MCF 10A (cell line): ENCODE measurements around the gene MMD. TPM values are rescaled to one million over a fixed set of nuclear protein-coding genes. Genes with fewer than 3 reads are reported as not detected.
"Not testable (repeated sequence)": the region's sequence is repeated elsewhere in the genome, so short reads cannot be mapped to it uniquely, and the experiment has no call there.

ENCODE experiments used
- BruUV-seq: library from RNA; stranded (reverse); fragments of 400-500 nt; replicated peaks from 2 replicates; lab custom pipeline; 2021; lab: Mats Ljungman, UMichigan
- CTCF ChIA-PET: fragments of 300-600 bp; sonication (Branson Sonifier 250); formaldehyde crosslinking; extraction: SDS; loops from one replicate; lab custom pipeline; 2021; ENCODE audit warnings: antibody characterized with exemption, inconsistent platforms; lab: Yijun Ruan, JAX
- POLR2A ChIA-PET: fragments of 300-600, 350-650 bp; sonication (Branson Sonifier 250); formaldehyde crosslinking; extraction: SDS; loops from one replicate; lab custom pipeline; 2020; ENCODE audit warnings: antibody characterized with exemption, inconsistent platforms; lab: Yijun Ruan, JAX
- DNase-seq: peaks from one replicate; pipeline ENCODE4 v3.0.0-alpha.2; 2018; ENCODE audit not compliant: unreplicated experiment
- H3K27ac Mint-ChIP-seq: one replicate; pipeline ENCODE4 v1.8.0; 2022; ENCODE audit warnings: mild to moderate bottlenecking, low read depth, mixed read lengths; ENCODE audit not compliant: unreplicated experiment
- H3K27me3 Mint-ChIP-seq: one replicate; pipeline ENCODE4 v1.8.0; 2022; ENCODE audit warnings: mixed read lengths; ENCODE audit not compliant: insufficient read depth, unreplicated experiment
- H3K36me3 Mint-ChIP-seq: one replicate; pipeline ENCODE4 v1.8.0; 2022; ENCODE audit warnings: mild to moderate bottlenecking, moderate library complexity, mixed read lengths; ENCODE audit not compliant: insufficient read depth, unreplicated experiment
- H3K4me1 Mint-ChIP-seq: one replicate; pipeline ENCODE4 v1.8.0; 2022; ENCODE audit warnings: mixed read lengths; ENCODE audit not compliant: insufficient read depth, unreplicated experiment
- H3K4me3 Mint-ChIP-seq: one replicate; pipeline ENCODE4 v1.8.0; 2022; ENCODE audit warnings: mild to moderate bottlenecking, moderate library complexity, mixed read lengths; ENCODE audit not compliant: unreplicated experiment
- H3K9me3 Mint-ChIP-seq: one replicate; pipeline ENCODE4 v1.8.0; 2022; ENCODE audit warnings: mixed read lengths; ENCODE audit not compliant: unreplicated experiment
- intact Hi-C: fragments of 100-400 bp; cut with micrococcal nuclease; formaldehyde crosslinking; loops from 2 replicates; pipeline ENCODE4 v1.14.1; 2022
- total RNA-seq: library from RNA; stranded (reverse); gene quantifications from 2 replicates; pipeline ENCODE4 v1.2.3, GENCODE V29; 2022
- TF ChIP-seq, protein P1 (sequence below): fragments of 200-600 bp; IDR thresholded peaks from one replicate; pipeline ENCODE4 v1.8.0; 2022; ENCODE audit warnings: antibody characterized with exemption, mild to moderate bottlenecking; ENCODE audit not compliant: unreplicated experiment

The MMD gene
- total RNA-seq, 1 experiment from 2014 or later: 5.9 TPM

DNA sequence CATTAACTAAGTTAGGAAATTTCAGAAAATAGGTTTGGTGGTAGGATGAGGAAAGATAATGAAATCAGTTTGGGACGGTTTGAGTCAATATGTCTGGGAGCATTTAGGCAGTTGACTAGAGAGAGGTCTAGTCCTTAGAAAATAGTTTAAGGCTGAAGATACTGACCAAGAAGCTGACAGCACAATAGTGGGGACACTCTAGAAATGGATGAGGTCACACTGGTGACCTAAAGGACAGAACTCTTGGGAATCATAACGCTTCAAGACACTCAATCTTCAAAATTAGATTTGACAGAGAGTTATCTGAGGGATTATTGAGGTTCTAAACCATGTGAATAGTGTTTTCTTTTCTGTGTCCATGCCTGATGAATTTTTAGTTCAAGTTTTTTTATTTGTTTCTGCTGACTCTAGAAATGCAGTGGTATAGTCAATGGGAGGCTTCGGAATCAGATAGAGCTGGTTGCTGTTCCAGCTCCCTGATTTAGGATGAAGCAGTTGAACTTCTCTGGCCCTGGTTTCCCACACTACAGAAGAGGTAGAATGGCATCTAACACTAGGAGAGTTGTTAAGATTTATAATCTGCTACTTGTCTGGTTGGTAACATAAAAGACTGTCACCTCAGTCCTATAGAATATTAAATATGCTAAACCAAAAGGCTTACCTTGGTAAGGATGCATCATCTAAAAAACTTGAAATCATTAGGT is 29.7 kb downstream of the MMD start:
- ChIA-PET CTCF (interaction anchor here (1.0 kb wide), 1 partner anchor 35 kb away, joined by 3 read pairs; no protein-coding TSS in a partner anchor), POLR2A (interaction anchor here (0.7 kb wide), 2 partner anchors 86 to 131 kb away, joined by 3 read pairs; no protein-coding TSS in a partner anchor)
- intact Hi-C loops: no loop called here
- BruUV-seq: no TSS peak
- H3K9me3 Mint-ChIP-seq: no peaks in the 10 kb centered on the region
- DNase-seq: no peak
- H3K36me3 Mint-ChIP-seq: peaks cover 7% of the 10 kb centered on the region
- no peak overlapping the region for H3K4me3 Mint-ChIP-seq
- TF ChIP-seq, protein P1, sequence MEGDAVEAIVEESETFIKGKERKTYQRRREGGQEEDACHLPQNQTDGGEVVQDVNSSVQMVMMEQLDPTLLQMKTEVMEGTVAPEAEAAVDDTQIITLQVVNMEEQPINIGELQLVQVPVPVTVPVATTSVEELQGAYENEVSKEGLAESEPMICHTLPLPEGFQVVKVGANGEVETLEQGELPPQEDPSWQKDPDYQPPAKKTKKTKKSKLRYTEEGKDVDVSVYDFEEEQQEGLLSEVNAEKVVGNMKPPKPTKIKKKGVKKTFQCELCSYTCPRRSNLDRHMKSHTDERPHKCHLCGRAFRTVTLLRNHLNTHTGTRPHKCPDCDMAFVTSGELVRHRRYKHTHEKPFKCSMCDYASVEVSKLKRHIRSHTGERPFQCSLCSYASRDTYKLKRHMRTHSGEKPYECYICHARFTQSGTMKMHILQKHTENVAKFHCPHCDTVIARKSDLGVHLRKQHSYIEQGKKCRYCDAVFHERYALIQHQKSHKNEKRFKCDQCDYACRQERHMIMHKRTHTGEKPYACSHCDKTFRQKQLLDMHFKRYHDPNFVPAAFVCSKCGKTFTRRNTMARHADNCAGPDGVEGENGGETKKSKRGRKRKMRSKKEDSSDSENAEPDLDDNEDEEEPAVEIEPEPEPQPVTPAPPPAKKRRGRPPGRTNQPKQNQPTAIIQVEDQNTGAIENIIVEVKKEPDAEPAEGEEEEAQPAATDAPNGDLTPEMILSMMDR: no peak
- H3K4me1 Mint-ChIP-seq: no peaks in the 10 kb centered on the region
- no peak overlapping the region for H3K27ac Mint-ChIP-seq
- H3K27me3 Mint-ChIP-seq: no peaks in the 10 kb centered on the region

DNA sequence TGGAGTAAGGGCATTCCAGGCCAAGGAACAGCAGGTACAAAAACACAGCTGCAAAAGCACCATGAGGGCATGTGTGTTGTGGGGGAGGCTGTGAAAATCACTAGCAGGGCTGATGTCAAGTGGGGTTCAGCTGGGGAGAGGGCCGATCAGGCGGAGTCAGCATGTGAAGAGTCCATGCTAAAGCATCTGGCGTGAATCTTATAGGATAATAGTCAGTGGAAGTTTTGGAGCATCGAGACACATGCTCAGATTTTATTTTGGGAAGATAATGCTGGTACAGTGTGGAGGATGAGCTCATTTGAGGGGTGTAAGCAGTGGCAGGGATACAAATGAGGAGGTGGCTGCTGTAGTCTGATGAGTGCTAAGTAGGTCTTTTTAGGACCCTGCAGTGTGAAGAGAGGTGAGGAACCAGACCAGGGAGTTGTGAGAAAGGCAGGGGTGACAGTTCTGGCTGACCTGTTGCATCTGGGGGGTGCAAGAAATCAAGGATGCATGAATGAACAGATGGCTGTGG is 30.3 kb downstream of the MMD start:
- BruUV-seq: no TSS peak
- no peaks in the 10 kb centered on the region for H3K9me3 Mint-ChIP-seq
- H3K27me3 Mint-ChIP-seq: no peaks in the 10 kb centered on the region
- no peak overlapping the region for H3K4me3 Mint-ChIP-seq
- H3K27ac Mint-ChIP-seq: no peak overlapping the region
- ChIA-PET POLR2A (interaction anchor here (0.7 kb wide), 1 partner anchor 130 kb away, joined by 3 read pairs; no protein-coding TSS in a partner anchor), CTCF (interaction anchor here (0.6 to 1.0 kb wide), 2 partner anchors 34 to 37 kb away, joined by 3 read pairs; no protein-coding TSS in a partner anchor)
- intact Hi-C loops: no loop called here
- no peaks in the 10 kb centered on the region for H3K4me1 Mint-ChIP-seq
- DNase-seq: no peak
- TF ChIP-seq, protein P1: no peak
- peaks cover 7% of the 10 kb centered on the region for H3K36me3 Mint-ChIP-seq

DNA sequence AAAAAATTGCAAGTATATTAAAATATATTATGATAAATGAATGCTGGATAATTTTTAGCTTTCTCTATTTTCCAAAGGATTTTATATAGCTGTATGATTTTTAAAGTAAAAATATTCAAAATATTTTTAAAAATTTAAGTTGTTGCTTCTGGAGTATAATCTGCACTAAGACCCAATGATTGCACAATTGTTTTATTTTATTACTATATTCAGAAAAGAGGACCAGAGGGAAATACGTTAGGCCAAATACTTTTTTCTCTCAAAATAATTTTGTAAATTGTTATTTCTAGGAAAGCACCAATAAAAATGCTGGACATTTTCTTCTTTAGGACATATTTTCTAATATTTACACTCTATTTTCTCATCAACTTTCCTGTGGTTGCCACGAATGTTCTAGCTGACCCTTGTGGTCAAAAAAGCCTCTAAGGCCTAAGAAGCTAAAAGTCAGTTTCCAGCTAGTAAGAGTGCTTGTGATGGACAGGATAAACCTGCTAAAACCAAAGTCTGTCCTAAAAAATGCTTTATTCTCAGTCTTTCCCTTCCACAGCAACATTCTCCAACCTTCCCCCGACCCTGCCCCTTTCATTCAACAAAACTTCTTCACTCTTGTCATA is 31.2 kb downstream of the MMD start:
- DNase-seq: no peak
- H3K27me3 Mint-ChIP-seq: no peaks in the 10 kb centered on the region
- BruUV-seq: no TSS peak
- H3K4me1 Mint-ChIP-seq: no peaks in the 10 kb centered on the region
- peaks cover 7% of the 10 kb centered on the region for H3K36me3 Mint-ChIP-seq
- intact Hi-C loops: no loop called here
- ChIA-PET CTCF (interaction anchor here (0.6 kb wide), 1 partner anchor 36 kb away, joined by 3 read pairs; no protein-coding TSS in a partner anchor), POLR2A (interaction anchor here (1.4 kb wide), 1 partner anchor 32 kb away, joined by 3 read pairs; the partner anchor contains the start of gene MMD)
- H3K9me3 Mint-ChIP-seq: no peaks in the 10 kb centered on the region
- H3K4me3 Mint-ChIP-seq: no peak overlapping the region
- TF ChIP-seq, protein P1: no peak
- no peak overlapping the region for H3K27ac Mint-ChIP-seq

DNA sequence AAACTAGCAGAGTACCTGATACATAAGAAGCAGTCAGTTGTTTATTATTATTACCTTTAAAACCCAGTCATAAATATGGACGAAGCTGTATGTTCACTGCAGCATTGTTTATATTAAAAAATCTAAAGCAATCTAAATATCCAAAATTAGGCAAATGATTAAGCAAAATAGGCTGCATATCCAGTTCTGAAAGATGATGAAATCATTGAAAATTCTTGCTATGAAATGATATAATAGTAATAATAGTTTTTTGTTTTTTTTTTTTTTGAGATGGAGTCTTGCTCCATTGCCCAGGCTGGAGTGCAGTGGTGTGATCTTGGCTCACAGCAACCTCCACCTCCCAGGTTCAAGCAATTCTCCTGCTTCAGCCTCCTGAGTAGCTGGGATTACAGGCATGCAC is 31.9 kb downstream of the MMD start:
- H3K36me3 Mint-ChIP-seq, H3K4me1 Mint-ChIP-seq, H3K27ac Mint-ChIP-seq, intact Hi-C loops, BruUV-seq, H3K4me3 Mint-ChIP-seq, H3K27me3 Mint-ChIP-seq, DNase-seq, H3K9me3 Mint-ChIP-seq: not testable (repeated sequence)
- ChIA-PET CTCF (interaction anchor here (0.6 kb wide), 1 partner anchor 507 kb away, joined by 3 read pairs; no protein-coding TSS in a partner anchor), POLR2A (interaction anchor here (1.4 kb wide), 1 partner anchor 33 kb away, joined by 3 read pairs; the partner anchor contains the start of gene MMD)
